ENCODE measurements around the gene EFCAB10.
"Not testable (repeated sequence)": the region's sequence is repeated elsewhere in the genome, so short reads cannot be mapped to it uniquely, and the experiment has no call there.

EFCAB10 gene

GRCh38 chr7:105524840-105525239 lies 56.5 kb downstream of the EFCAB10 start:
- no peak overlapping the region for H3K9ac ChIP-seq (ENCODE audit: low read depth, low read length)
- 92% methylated on average over 4 of the region's 4 CpGs for WGBS

GRCh38 chr7:105524423-105524822 lies 56.9 kb downstream of the EFCAB10 start:
- H3K27me3 ChIP-seq (ENCODE audit: insufficient read depth, low read length); H3K27ac ChIP-seq (ENCODE audit: low read depth, low read length); H3K9ac ChIP-seq (ENCODE audit: low read depth, low read length); H3K4me3 ChIP-seq (ENCODE audit: low read length); H3K4me1 ChIP-seq (ENCODE audit: insufficient read depth, low read length); H3K36me3 ChIP-seq (ENCODE audit: insufficient read depth, low read length); H3K9me3 ChIP-seq (ENCODE audit: insufficient read depth, low read depth, low read length): not testable (repeated sequence)
- 95% methylated on average over 10 of the region's 11 CpGs for WGBS

More at GRCh38 chr7:105524840-105525239, 56.5 kb downstream of the EFCAB10 start:
- Histone ChIP-seq H3K9me3 (ENCODE audit: insufficient read depth, low read depth, low read length) (no peaks in the 10 kb centered on the region), H3K27ac (ENCODE audit: low read depth, low read length) (no peak overlapping the region), H3K4me1 (ENCODE audit: insufficient read depth, low read length) (0 out of 2 replicates have a peak, but pooled peaks cover 3% of the 10 kb centered on the region), H3K36me3 (ENCODE audit: insufficient read depth, low read length) (peaks cover under 1% of the 10 kb centered on the region; the same call in 1 of the 2 replicates), H3K27me3 (ENCODE audit: insufficient read depth, low read length) (no peaks in the 10 kb centered on the region), H3K4me3 (ENCODE audit: low read length) (no peak overlapping the region)

DNA sequence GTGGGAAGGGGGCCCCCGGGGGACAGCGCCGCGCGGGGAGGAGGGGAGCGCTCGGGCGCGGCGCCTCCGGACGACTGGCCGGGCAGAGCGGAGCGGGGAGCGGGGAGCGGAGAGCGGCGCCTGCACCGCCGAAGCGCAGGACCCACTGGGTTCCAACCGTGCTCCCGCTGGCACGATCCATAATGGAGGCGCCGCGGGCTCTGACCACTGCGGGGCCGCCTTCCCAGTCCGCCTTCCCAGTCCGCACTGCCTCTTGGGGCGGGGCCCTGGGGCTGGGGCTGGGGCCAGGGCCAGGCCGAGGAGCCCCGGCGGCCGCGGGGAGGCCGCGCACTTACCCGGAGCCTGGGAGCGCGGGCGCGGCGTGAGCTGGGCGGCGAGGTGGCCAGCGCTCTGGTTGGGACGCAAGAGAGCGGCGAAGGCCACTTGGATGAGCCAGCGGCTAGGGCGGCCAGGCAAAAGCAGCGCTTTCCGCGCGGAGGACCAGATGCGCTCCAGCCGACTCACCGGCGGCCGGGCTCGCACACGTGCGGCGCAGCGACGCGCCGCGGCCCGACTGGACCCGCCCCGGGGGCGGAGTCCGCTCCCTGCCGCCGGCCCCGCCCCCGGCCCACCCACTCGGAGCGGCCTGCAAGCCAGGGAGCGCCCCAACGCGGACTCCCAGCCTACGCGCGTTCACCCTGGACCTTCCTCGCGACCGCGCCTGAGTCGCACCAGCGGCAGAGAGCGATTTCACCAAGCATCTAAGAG lies 59.4 kb downstream of the EFCAB10 start, which contains the start of gene PUS7:
Gene PUS7 (minus strand): TSS at position 555 of the 747 bp plus-strand sequence. CDS start 13,759 bp downstream, outside the sequence.
- Histone ChIP-seq H3K27me3 (ENCODE audit: insufficient read depth, low read length) (no peaks in the 10 kb centered on the region), H3K27ac (ENCODE audit: low read depth, low read length) (peak within 1 kb of the TSS; percentile 95), H3K36me3 (ENCODE audit: insufficient read depth, low read length) (peaks cover 21% of the 10 kb centered on the region), H3K9me3 (ENCODE audit: insufficient read depth, low read depth, low read length) (no peaks in the 10 kb centered on the region), H3K9ac (ENCODE audit: low read depth, low read length) (peak within 1 kb of the TSS; percentile 96), H3K4me3 (ENCODE audit: low read length) (peak within 1 kb of the TSS; percentile 83), H3K4me1 (ENCODE audit: insufficient read depth, low read length) (0 out of 2 replicates have a peak, but pooled peaks cover 3% of the 10 kb centered on the region)
- WGBS: under 1% methylated on average over 96 of the region's 96 CpGs

DNA sequence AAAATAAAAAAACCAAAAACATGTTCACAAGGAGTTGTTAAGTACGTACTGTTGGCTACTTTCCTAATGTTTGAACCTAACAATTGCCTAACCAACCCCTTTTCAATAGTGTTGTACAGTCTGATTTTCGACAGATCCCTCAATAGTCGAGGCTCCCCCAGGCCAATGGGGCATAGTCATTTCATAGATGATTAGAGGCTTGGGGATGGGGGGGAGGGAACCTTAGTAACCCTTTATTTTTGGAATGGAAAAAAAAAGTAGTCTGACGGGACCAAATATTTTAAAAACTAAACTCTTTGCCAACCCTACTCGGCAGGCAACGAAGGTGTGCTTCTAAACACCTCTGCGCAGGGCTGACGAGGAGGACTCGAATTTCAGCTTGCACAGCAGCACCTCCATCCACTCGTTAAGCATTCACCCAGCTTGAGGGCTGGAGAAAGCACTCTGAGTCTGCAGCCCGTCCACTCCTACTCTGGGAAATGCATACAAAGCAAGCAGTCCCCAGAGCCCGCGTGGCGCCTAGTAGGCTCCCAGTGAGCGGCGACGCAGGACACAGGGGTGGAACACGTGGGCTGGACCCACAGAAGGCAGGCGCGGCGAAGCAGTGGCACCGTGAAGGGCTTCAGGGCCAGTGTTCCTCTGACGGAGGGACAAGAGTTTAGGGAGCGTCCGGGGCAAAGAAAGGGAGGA lies 60.1 kb downstream of the EFCAB10 start:
- H3K27ac ChIP-seq (ENCODE audit: low read depth, low read length): peak overlapping the region; percentile 95
- peak overlapping the region; percentile 83 for H3K4me3 ChIP-seq (ENCODE audit: low read length)
- H3K4me1 ChIP-seq (ENCODE audit: insufficient read depth, low read length): 0 out of 2 replicates have a peak, but pooled peaks cover 3% of the 10 kb centered on the region
- 9% methylated on average over 25 of the region's 25 CpGs for WGBS
- H3K9ac ChIP-seq (ENCODE audit: low read depth, low read length): peak overlapping the region; percentile 96
- no peaks in the 10 kb centered on the region for H3K27me3 ChIP-seq (ENCODE audit: insufficient read depth, low read length)
- peaks cover 26% of the 10 kb centered on the region for H3K36me3 ChIP-seq (ENCODE audit: insufficient read depth, low read length)
- H3K9me3 ChIP-seq (ENCODE audit: insufficient read depth, low read depth, low read length): no peaks in the 10 kb centered on the region

- H3K27ac ChIP-seq (ENCODE audit: low read depth, low read length); H3K27me3 ChIP-seq (ENCODE audit: insufficient read depth, low read length); H3K9me3 ChIP-seq (ENCODE audit: insufficient read depth, low read depth, low read length); H3K4me1 ChIP-seq (ENCODE audit: insufficient read depth, low read length): not testable (repeated sequence)
- 95% methylated on average over 7 of the region's 7 CpGs for WGBS
- peak overlapping the region; percentile 96; the same call in 1 of the 2 replicates for H3K9ac ChIP-seq (ENCODE audit: low read depth, low read length)
- H3K36me3 ChIP-seq (ENCODE audit: insufficient read depth, low read length): peaks cover 26% of the 10 kb centered on the region
- peak overlapping the region; percentile 83 for H3K4me3 ChIP-seq (ENCODE audit: low read length)
Observed at GRCh38 chr7:105520620-105521019, 60.7 kb downstream of the EFCAB10 start.

DNA sequence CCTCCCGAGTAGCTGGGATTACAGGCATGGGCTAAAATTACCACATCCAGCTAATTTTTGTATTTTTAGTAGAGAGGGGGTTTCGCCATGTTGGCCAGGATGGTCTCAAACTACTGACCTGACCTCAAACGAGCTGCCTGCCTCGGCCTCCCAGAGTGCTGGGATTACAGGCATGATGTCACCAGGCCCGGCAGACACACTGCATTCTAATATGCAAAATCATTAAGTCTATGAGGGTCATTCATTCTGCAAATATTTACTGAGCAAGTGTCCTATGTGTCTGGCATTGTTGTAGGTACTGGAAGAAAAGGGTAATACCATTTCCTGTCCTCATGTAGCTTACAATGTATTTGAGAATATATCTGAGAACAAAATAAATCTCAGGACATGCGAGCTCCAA lies 61.9 kb downstream of the EFCAB10 start:
- H3K27ac ChIP-seq (ENCODE audit: low read depth, low read length): no peak overlapping the region
- no peak overlapping the region for H3K4me3 ChIP-seq (ENCODE audit: low read length)
- no peak overlapping the region for H3K9ac ChIP-seq (ENCODE audit: low read depth, low read length)
- H3K9me3 ChIP-seq (ENCODE audit: insufficient read depth, low read depth, low read length): no peaks in the 10 kb centered on the region
- WGBS: 88% methylated on average over 6 of the region's 6 CpGs
- H3K36me3 ChIP-seq (ENCODE audit: insufficient read depth, low read length): peaks cover 26% of the 10 kb centered on the region
- H3K4me1 ChIP-seq (ENCODE audit: insufficient read depth, low read length): 0 out of 2 replicates have a peak, but pooled peaks cover 3% of the 10 kb centered on the region
- H3K27me3 ChIP-seq (ENCODE audit: insufficient read depth, low read length): no peaks in the 10 kb centered on the region

DNA sequence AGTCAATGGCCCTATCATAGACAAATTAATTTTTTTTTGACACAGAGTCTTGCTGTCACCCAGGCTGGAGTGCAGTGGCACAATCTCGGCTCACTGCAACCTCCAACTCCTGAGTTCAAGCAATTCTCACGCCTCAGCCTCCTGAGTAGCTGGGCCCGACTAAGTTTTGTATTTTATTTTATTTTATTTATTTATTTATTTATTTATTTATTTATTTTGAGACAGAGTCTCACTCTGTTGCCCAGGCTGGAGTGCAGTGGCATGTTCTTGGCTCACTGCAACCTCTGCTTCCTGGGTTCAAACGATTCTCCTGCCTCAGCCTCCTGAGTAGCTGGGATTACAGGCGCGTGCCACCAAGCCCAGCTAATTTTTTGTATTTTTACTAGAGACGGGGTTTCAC lies 65.7 kb downstream of the EFCAB10 start:
- WGBS: 98% methylated on average over 6 of the region's 7 CpGs
- not testable (repeated sequence) for H3K4me1 ChIP-seq (ENCODE audit: insufficient read depth, low read length); H3K9ac ChIP-seq (ENCODE audit: low read depth, low read length); H3K9me3 ChIP-seq (ENCODE audit: insufficient read depth, low read depth, low read length); H3K27me3 ChIP-seq (ENCODE audit: insufficient read depth, low read length); H3K4me3 ChIP-seq (ENCODE audit: low read length); H3K27ac ChIP-seq (ENCODE audit: low read depth, low read length)
- peaks cover 34% of the 10 kb centered on the region for H3K36me3 ChIP-seq (ENCODE audit: insufficient read depth, low read length)

Measured in HUES64 (cell line).